Bronchial epithelial cell (primary cell): ENCODE data around the gene RAD51B. TPM values are rescaled to one million over a fixed set of nuclear protein-coding genes. Genes with fewer than 3 reads are reported as not detected.

Source experiments
- DNase-seq: peaks from one replicate; pipeline ENCODE4 v3.0.0-alpha.2; 2010; ENCODE audit warnings: low read depth
- FAIRE-seq: peaks from 2 replicates; lab custom pipeline; 2011; peaks lifted over from hg19 to GRCh38; lab: Jason Lieb, UNC
- H3K27me3 ChIP-seq: 2 replicates; pipeline ENCODE4 v1.5.1; 2011; ENCODE audit warnings: low read length; ENCODE audit not compliant: control insufficient read depth, insufficient read depth
- H3K36me3 ChIP-seq: 2 replicates; pipeline ENCODE4 v1.5.1; 2011; ENCODE audit warnings: low read length; ENCODE audit not compliant: control insufficient read depth, insufficient read depth
- H3K4me3 ChIP-seq: 2 replicates; pipeline ENCODE4 v1.5.1; 2011; ENCODE audit warnings: mild to moderate bottlenecking, low read depth, low read length, control low read depth
- total RNA-seq: library from RNA; depleted of rRNA; stranded (reverse); fragments of >200 nt; gene quantifications from 2 replicates; pipeline ENCODE4 v1.2.1, GENCODE V29; 2014
- TF ChIP-seq, protein P1 (sequence below): IDR thresholded peaks from 2 replicates; pipeline ENCODE4 v1.5.1; 2011; ENCODE audit warnings: mild to moderate bottlenecking, moderate library complexity, low read length, control low read depth, inconsistent platforms; ENCODE audit not compliant: insufficient read depth, severe bottlenecking

The RAD51B gene
- total RNA-seq, 1 donor from 2014 or later = 12.1 TPM

GRCh38 chr14:67999290-67999689 is 179.7 kb downstream of the RAD51B start:
- H3K4me3 ChIP-seq = no peak overlapping the region
- TF ChIP-seq, protein P1, sequence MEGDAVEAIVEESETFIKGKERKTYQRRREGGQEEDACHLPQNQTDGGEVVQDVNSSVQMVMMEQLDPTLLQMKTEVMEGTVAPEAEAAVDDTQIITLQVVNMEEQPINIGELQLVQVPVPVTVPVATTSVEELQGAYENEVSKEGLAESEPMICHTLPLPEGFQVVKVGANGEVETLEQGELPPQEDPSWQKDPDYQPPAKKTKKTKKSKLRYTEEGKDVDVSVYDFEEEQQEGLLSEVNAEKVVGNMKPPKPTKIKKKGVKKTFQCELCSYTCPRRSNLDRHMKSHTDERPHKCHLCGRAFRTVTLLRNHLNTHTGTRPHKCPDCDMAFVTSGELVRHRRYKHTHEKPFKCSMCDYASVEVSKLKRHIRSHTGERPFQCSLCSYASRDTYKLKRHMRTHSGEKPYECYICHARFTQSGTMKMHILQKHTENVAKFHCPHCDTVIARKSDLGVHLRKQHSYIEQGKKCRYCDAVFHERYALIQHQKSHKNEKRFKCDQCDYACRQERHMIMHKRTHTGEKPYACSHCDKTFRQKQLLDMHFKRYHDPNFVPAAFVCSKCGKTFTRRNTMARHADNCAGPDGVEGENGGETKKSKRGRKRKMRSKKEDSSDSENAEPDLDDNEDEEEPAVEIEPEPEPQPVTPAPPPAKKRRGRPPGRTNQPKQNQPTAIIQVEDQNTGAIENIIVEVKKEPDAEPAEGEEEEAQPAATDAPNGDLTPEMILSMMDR = no peak
- peak; percentile 10 for DNase-seq
- no peaks in the 10 kb centered on the region for H3K27me3 ChIP-seq
- FAIRE-seq = no peak
- no peaks in the 10 kb centered on the region for H3K36me3 ChIP-seq

- no peak overlapping the region for H3K4me3 ChIP-seq
- no peaks in the 10 kb centered on the region for H3K36me3 ChIP-seq
- FAIRE-seq (no peak), DNase-seq (peak; percentile 62)
- TF ChIP-seq, protein P1 = no peak
- H3K27me3 ChIP-seq = no peaks in the 10 kb centered on the region
These were observed 180.3 kb downstream of the RAD51B start for GRCh38 chr14:67999705-68000384.

GRCh38 chr14:68000511-68000910 is 180.9 kb downstream of the RAD51B start:
- FAIRE-seq (no peak), DNase-seq (no peak)
- TF ChIP-seq, protein P1 = no peak
- H3K4me3 ChIP-seq = no peak overlapping the region
- no peaks in the 10 kb centered on the region for H3K27me3 ChIP-seq
- H3K36me3 ChIP-seq = no peaks in the 10 kb centered on the region

DNA sequence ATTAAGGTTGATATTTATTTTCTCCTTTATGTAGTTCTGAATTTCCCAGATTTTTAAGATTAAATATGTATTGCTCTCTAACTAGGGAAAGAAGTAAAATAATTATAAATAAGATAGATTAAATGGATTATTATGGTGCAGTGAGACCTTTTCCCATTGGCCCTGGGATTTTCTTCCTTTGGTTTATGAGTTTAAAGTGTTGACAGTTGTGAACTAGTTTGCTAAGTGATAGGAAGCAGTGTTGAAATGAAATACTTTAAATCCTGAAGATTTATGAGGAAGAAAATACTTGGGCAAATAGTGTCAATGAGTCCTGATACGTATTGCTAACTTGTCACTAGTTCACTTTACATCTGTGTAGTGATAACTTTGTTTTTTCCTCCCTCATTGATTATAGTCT is 188.9 kb downstream of the RAD51B start:
- H3K4me3 ChIP-seq = no peak overlapping the region
- H3K27me3 ChIP-seq = no peaks in the 10 kb centered on the region
- TF ChIP-seq, protein P1 = no peak
- FAIRE-seq = no peak
- DNase-seq = no peak
- H3K36me3 ChIP-seq = no peaks in the 10 kb centered on the region

DNA sequence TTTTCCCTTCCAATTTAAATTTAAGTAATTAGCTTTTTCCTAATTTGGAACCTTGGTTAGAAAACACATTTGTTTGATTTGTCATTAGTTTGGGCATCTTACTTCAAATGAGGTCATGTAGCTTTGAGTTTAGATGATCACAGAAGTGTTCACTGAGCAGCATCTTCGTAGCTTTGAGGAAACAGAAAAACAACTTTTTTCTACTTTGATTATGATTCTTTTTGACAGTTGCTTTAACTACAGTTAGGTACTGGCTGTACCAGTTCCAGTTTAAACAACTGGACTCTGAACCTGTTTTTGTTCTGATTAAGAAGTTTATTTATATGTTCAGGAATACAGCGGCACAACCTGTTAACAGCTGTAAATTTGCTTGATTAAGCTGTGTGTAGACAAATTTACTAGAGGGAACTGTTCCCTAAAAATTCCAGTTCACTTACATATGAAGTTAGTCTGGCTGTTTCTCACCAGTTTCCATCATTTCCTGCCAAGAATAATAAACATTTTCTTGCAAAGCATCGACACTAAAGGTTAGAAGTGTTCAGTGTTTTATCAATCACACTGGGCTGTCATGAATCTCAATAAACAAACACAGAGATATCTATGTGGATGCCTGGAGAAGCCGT is 191.9 kb downstream of the RAD51B start:
- H3K36me3 ChIP-seq = no peaks in the 10 kb centered on the region
- DNase-seq (no peak), FAIRE-seq (no peak)
- H3K27me3 ChIP-seq = no peaks in the 10 kb centered on the region
- H3K4me3 ChIP-seq = no peak overlapping the region
- TF ChIP-seq, protein P1 = no peak
